ENCODE results near the gene PCDH1.

PCDH1 gene

GRCh38 chr5:141873933-141874261, 4.3 kb downstream of the PCDH1 start:
- no peak for DNase-seq (ENCODE audit: low read depth)

GRCh38 chr5:141872496-141873356, 5.5 kb downstream of the PCDH1 start:
- no peak for DNase-seq (ENCODE audit: low read depth)

GRCh38 chr5:141871870-141872269, 6.3 kb downstream of the PCDH1 start:
- DNase-seq (ENCODE audit: low read depth): no peak

- no peak for DNase-seq (ENCODE audit: low read depth)
Observed at GRCh38 chr5:141870871-141871270, 7.3 kb downstream of the PCDH1 start.

GRCh38 chr5:141870228-141870627, 8.0 kb downstream of the PCDH1 start:
- DNase-seq (ENCODE audit: low read depth): no peak

GRCh38 chr5:141869514-141869913, 8.7 kb downstream of the PCDH1 start:
- DNase-seq (ENCODE audit: low read depth): no peak

GRCh38 chr5:141869040-141869439, 9.2 kb downstream of the PCDH1 start:
- DNase-seq (ENCODE audit: low read depth): no peak

GRCh38 chr5:141868541-141868940, 9.7 kb downstream of the PCDH1 start:
- no peak for DNase-seq (ENCODE audit: low read depth)

- no peak for DNase-seq (ENCODE audit: low read depth)
Observed at GRCh38 chr5:141867651-141868050, 10.6 kb downstream of the PCDH1 start.

- no peak for DNase-seq (ENCODE audit: low read depth)
Observed at GRCh38 chr5:141867139-141867538, 11.1 kb downstream of the PCDH1 start.

- DNase-seq (ENCODE audit: low read depth): no peak
Observed at GRCh38 chr5:141866096-141866495, 12.1 kb downstream of the PCDH1 start.

GRCh38 chr5:141865406-141865805, 12.8 kb downstream of the PCDH1 start:
- no peak for DNase-seq (ENCODE audit: low read depth)

- DNase-seq (ENCODE audit: low read depth): no peak
Observed at GRCh38 chr5:141864371-141865370, 13.5 kb downstream of the PCDH1 start.

- DNase-seq (ENCODE audit: low read depth): no peak
Observed at GRCh38 chr5:141863569-141864178, 14.5 kb downstream of the PCDH1 start.

- no peak for DNase-seq (ENCODE audit: low read depth)
Observed at GRCh38 chr5:141862936-141863543, 15.2 kb downstream of the PCDH1 start.

GRCh38 chr5:141861194-141861593, 17.0 kb downstream of the PCDH1 start:
- DNase-seq (ENCODE audit: low read depth): no peak

GRCh38 chr5:141858079-141858765, 20.0 kb downstream of the PCDH1 start:
- no peak for DNase-seq (ENCODE audit: low read depth)

- no peak for DNase-seq (ENCODE audit: low read depth)
Observed at GRCh38 chr5:141857226-141857625, 21.0 kb downstream of the PCDH1 start.

- no peak for DNase-seq (ENCODE audit: low read depth)
Observed at GRCh38 chr5:141856037-141856790, 22.0 kb downstream of the PCDH1 start.

- no peak for DNase-seq (ENCODE audit: low read depth)
Observed at GRCh38 chr5:141855265-141856036, 22.8 kb downstream of the PCDH1 start.
